Measurements from ENCODE around the gene RHBDF2.

The RHBDF2 gene

GRCh38 chr17:76501018-76501826, at the start of gene RHBDF2:
TSS of gene RHBDF2 (minus strand) at chr17:76501423. CDS start at chr17:76481524, 19,899 bp downstream.
- peak; percentile 89 to 97 (median 93) for DNase-seq

- no peak for DNase-seq
Measured at GRCh38 chr17:76549539-76549938, 48.3 kb upstream of the RHBDF2 start.

- no peak for DNase-seq
Measured at GRCh38 chr17:76549215-76549518, 47.9 kb upstream of the RHBDF2 start.

- no peak for DNase-seq
Measured at GRCh38 chr17:76548378-76549214, 47.4 kb upstream of the RHBDF2 start.

GRCh38 chr17:76547642-76548202, 46.5 kb upstream of the RHBDF2 start:
- no peak for DNase-seq

- DNase-seq = peak; percentile 30 to 66 (median 48)
Measured at GRCh38 chr17:76547183-76547641, 46.0 kb upstream of the RHBDF2 start.

GRCh38 chr17:76546556-76547182, 45.4 kb upstream of the RHBDF2 start:
- DNase-seq = no peak

- DNase-seq = no peak
Measured at GRCh38 chr17:76545918-76546555, 44.8 kb upstream of the RHBDF2 start.

- no peak for DNase-seq
Measured at GRCh38 chr17:76544546-76545365, 43.5 kb upstream of the RHBDF2 start.

- no peak for DNase-seq
Measured at GRCh38 chr17:76543826-76544545, 42.8 kb upstream of the RHBDF2 start.

- no peak for DNase-seq
Measured at GRCh38 chr17:76543482-76543825, 42.2 kb upstream of the RHBDF2 start.

GRCh38 chr17:76542984-76543383, 41.8 kb upstream of the RHBDF2 start:
- no peak for DNase-seq

- no peak for DNase-seq
Measured at GRCh38 chr17:76542566-76542971, 41.3 kb upstream of the RHBDF2 start.

- no peak for DNase-seq
Measured at GRCh38 chr17:76541739-76542454, 40.7 kb upstream of the RHBDF2 start.

GRCh38 chr17:76540381-76541300, 39.4 kb upstream of the RHBDF2 start:
- no peak for DNase-seq

- no peak for DNase-seq
Measured at GRCh38 chr17:76539631-76540271, 38.5 kb upstream of the RHBDF2 start, which contains the start of gene PRCD. TSS of gene PRCD (plus strand) at chr17:76540044. CDS start at chr17:76540142, 98 bp downstream.

- no peak for DNase-seq
Measured at GRCh38 chr17:76538941-76539570, 37.8 kb upstream of the RHBDF2 start.

- no peak for DNase-seq
Measured at GRCh38 chr17:76538281-76538931, 37.2 kb upstream of the RHBDF2 start.

Data from stimulated activated naive CD4-positive, alpha-beta T cell (primary cell).